Measurements from ENCODE around the gene KHDC1L.

DNA sequence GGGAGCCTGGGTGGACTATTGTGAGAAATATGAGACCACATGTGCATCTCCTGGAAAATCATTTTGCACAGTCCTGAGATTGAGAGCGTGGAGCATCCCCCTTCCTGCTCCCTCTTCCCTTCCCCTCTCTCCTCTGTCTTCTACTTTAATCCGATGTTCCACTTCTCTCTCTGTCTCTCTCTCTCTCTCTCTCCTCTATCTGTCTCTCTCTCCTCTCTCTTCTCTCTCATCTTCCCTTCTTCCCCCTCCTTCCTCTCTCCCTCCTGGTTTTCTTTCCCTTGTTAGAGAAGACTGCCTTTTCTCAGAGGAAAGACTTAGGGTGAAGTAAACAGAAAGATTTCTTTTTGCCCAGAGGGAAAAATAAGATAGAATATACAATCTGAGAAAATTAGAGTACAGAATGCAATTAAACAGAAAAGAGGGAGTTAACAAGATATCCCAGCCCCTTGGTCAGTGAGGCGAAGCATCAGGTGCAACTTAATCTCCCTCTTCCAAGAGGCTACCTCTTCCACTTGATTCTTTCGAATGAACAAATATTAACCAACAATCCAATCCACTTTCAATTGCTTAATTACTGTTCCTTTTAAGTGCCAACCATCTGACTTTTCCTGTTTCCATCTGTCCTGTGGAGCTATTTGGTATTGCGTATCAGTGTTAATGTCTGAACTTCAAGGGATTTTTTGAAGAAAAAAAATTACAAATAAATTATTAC is 23.1 kb upstream of the KHDC1L start:
- TF ChIP-seq, protein P1, sequence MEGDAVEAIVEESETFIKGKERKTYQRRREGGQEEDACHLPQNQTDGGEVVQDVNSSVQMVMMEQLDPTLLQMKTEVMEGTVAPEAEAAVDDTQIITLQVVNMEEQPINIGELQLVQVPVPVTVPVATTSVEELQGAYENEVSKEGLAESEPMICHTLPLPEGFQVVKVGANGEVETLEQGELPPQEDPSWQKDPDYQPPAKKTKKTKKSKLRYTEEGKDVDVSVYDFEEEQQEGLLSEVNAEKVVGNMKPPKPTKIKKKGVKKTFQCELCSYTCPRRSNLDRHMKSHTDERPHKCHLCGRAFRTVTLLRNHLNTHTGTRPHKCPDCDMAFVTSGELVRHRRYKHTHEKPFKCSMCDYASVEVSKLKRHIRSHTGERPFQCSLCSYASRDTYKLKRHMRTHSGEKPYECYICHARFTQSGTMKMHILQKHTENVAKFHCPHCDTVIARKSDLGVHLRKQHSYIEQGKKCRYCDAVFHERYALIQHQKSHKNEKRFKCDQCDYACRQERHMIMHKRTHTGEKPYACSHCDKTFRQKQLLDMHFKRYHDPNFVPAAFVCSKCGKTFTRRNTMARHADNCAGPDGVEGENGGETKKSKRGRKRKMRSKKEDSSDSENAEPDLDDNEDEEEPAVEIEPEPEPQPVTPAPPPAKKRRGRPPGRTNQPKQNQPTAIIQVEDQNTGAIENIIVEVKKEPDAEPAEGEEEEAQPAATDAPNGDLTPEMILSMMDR (IDR thresholded peaks at IDR 0.05): no peak
- no peak for TF ChIP-seq POLR2A (IDR thresholded peaks at IDR 0.05)

All from uterus (tissue), 2 donors.